PC-9 (cell line): ENCODE measurements around the gene SAMSN1. TPM values are rescaled to one million over a fixed set of nuclear protein-coding genes. Genes with fewer than 3 reads are reported as not detected.
"Not testable (repeated sequence)": the region's sequence is repeated elsewhere in the genome, so short reads cannot be mapped to it uniquely, and the experiment has no call there.

ENCODE experiments used
- BruUV-seq: library from RNA; stranded (reverse); fragments of 400-500 nt; replicated peaks from 2 replicates; lab custom pipeline; 2021; lab: Mats Ljungman, UMichigan
- CTCF ChIA-PET: fragments of 300-600 bp; sonication (Branson Sonifier 250); formaldehyde crosslinking; loops from one replicate; lab custom pipeline; 2022; ENCODE audit warnings: antibody characterized with exemption; lab: Charles Lee
- POLR2A ChIA-PET: fragments of 300-600 bp; sonication (Branson Sonifier 250); formaldehyde crosslinking; loops from one replicate; lab custom pipeline; 2022; ENCODE audit warnings: antibody characterized with exemption; ENCODE audit not compliant: unreplicated experiment; lab: Charles Lee
- DNase-seq, 2 experiments: peaks; one replicate each; pipeline versions ENCODE4 v3.0.0 to v3.0.0-alpha.2; 2015 to 2022; ENCODE audit warnings: mixed read lengths in 1 of 2
- H2AFZ ChIP-seq: fragments of 200-600 bp; sonication (generic); 2 replicates; pipeline ENCODE4 v1.8.1; 2017; ENCODE audit warnings: antibody characterized with exemption
- H3F3A ChIP-seq: fragments of 200-600 bp; sonication (generic); 2 replicates; pipeline ENCODE4 v1.8.1; 2017; ENCODE audit warnings: antibody characterized with exemption, mild to moderate bottlenecking, low read depth; ENCODE audit not compliant: insufficient read depth
- H3K27ac ChIP-seq: fragments of 200-600 bp; sonication (generic); 2 replicates; pipeline ENCODE4 v1.6.1; 2016; ENCODE audit warnings: mixed run types
- H3K27me3 ChIP-seq: fragments of 200-600 bp; sonication (generic); 2 replicates; pipeline ENCODE4 v1.6.1; 2016; ENCODE audit warnings: low read depth, mixed run types; ENCODE audit not compliant: insufficient read depth
- H3K36me3 ChIP-seq: fragments of 200-600 bp; sonication (generic); 2 replicates; pipeline ENCODE4 v1.6.1; 2016; ENCODE audit warnings: low read depth, mixed run types
- H3K4me1 ChIP-seq: fragments of 200-600 bp; sonication (generic); replicated peaks from 2 replicates; pipeline ENCODE4 v1.6.1; 2016; ENCODE audit warnings: mixed run types; ENCODE audit not compliant: insufficient read depth
- H3K4me2 ChIP-seq: fragments of 200-600 bp; sonication (generic); 2 replicates; pipeline ENCODE4 v1.6.1; 2017; ENCODE audit warnings: mixed run types
- H3K4me3 ChIP-seq: fragments of 200-600 bp; sonication (generic); 2 replicates; pipeline ENCODE4 v1.6.1; 2016; ENCODE audit warnings: mixed run types
- H3K79me2 ChIP-seq: fragments of 200-600 bp; sonication (generic); 2 replicates; pipeline ENCODE4 v1.6.1; 2017; ENCODE audit warnings: low read depth, mixed run types
- H3K9me2 ChIP-seq: fragments of 200-600 bp; sonication (generic); 2 replicates; pipeline ENCODE4 v1.8.1; 2017; ENCODE audit warnings: mild to moderate bottlenecking; ENCODE audit not compliant: insufficient read depth
- H3K9me3 ChIP-seq: fragments of 200-600 bp; sonication (generic); 2 replicates; pipeline ENCODE4 v1.8.1; 2016; ENCODE audit warnings: low read depth; ENCODE audit not compliant: insufficient read depth
- H4K20me1 ChIP-seq: fragments of 200-600 bp; sonication (generic); 2 replicates; pipeline ENCODE4 v1.8.1; 2017; ENCODE audit not compliant: insufficient read depth
- EZH2 ChIP-seq: fragments of 200-600 bp; sonication (generic); IDR thresholded peaks from 2 replicates; pipeline ENCODE4 v1.8.0; 2017; ENCODE audit warnings: antibody characterized with exemption, low read depth
- intact Hi-C: fragments of 100-400 bp; cut with micrococcal nuclease; formaldehyde crosslinking; loops from one replicate; pipeline ENCODE4 v1.10.0; 2022; ENCODE audit not compliant: unreplicated experiment
- total RNA-seq: library from RNA; stranded (reverse); gene quantifications from 2 replicates; pipeline ENCODE4 v1.2.3, GENCODE V29; 2021
- TF ChIP-seq, protein P1 (sequence below): fragments of 200-600 bp; sonication (generic); conservative IDR thresholded peaks from 2 replicates; pipeline ENCODE4 v1.6.1; 2017; ENCODE audit warnings: mixed run types, antibody characterized with exemption, mild to moderate bottlenecking, moderate library complexity

SAMSN1 gene
- total RNA-seq, 1 experiment from 2014 or later: 0.41 TPM

- Histone ChIP-seq H3K4me3 (no peak overlapping the region), H3K36me3 (no peaks in the 10 kb centered on the region), H3K9me3 (no peaks in the 10 kb centered on the region), H3K9me2 (no peaks in the 10 kb centered on the region), H3K27me3 (no peaks in the 10 kb centered on the region), H3F3A (no peaks in the 10 kb centered on the region), H3K4me1 (no peaks in the 10 kb centered on the region), H4K20me1 (no peaks in the 10 kb centered on the region), H3K4me2 (no peak overlapping the region), H3K27ac (no peak overlapping the region), H2AFZ (no peak overlapping the region), H3K79me2 (no peaks in the 10 kb centered on the region)
- CTCF ChIA-PET: no interaction called here
- DNase-seq: no peak
- intact Hi-C loops: no loop called here
- POLR2A ChIA-PET: no interaction called here
- TF ChIP-seq, protein P1, sequence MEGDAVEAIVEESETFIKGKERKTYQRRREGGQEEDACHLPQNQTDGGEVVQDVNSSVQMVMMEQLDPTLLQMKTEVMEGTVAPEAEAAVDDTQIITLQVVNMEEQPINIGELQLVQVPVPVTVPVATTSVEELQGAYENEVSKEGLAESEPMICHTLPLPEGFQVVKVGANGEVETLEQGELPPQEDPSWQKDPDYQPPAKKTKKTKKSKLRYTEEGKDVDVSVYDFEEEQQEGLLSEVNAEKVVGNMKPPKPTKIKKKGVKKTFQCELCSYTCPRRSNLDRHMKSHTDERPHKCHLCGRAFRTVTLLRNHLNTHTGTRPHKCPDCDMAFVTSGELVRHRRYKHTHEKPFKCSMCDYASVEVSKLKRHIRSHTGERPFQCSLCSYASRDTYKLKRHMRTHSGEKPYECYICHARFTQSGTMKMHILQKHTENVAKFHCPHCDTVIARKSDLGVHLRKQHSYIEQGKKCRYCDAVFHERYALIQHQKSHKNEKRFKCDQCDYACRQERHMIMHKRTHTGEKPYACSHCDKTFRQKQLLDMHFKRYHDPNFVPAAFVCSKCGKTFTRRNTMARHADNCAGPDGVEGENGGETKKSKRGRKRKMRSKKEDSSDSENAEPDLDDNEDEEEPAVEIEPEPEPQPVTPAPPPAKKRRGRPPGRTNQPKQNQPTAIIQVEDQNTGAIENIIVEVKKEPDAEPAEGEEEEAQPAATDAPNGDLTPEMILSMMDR: no peak
- no peak for TF ChIP-seq EZH2
- no TSS peak for BruUV-seq
These were observed 4.0 kb upstream of the SAMSN1 start for GRCh38 chr21:14550135-14550534.

- Histone ChIP-seq H3K79me2 (no peaks in the 10 kb centered on the region), H3K9me2 (no peaks in the 10 kb centered on the region), H3K27me3 (no peaks in the 10 kb centered on the region), H4K20me1 (no peaks in the 10 kb centered on the region), H3K4me2 (no peak overlapping the region), H3F3A (no peaks in the 10 kb centered on the region), H3K27ac (no peak overlapping the region), H3K4me3 (no peak overlapping the region), H3K36me3 (no peaks in the 10 kb centered on the region), H2AFZ (no peak overlapping the region), H3K9me3 (no peaks in the 10 kb centered on the region), H3K4me1 (no peaks in the 10 kb centered on the region)
- TF ChIP-seq EZH2: no peak
- TF ChIP-seq, protein P1: no peak
- POLR2A ChIA-PET: interaction anchor here (0.5 kb wide), 1 partner anchor 300 kb away, joined by 3 read pairs; no protein-coding TSS in a partner anchor
- DNase-seq: no peak
- CTCF ChIA-PET: no interaction called here
- BruUV-seq: no TSS peak
- intact Hi-C loops: no loop called here
These were observed 2.7 kb upstream of the SAMSN1 start for GRCh38 chr21:14548779-14549178.

DNA sequence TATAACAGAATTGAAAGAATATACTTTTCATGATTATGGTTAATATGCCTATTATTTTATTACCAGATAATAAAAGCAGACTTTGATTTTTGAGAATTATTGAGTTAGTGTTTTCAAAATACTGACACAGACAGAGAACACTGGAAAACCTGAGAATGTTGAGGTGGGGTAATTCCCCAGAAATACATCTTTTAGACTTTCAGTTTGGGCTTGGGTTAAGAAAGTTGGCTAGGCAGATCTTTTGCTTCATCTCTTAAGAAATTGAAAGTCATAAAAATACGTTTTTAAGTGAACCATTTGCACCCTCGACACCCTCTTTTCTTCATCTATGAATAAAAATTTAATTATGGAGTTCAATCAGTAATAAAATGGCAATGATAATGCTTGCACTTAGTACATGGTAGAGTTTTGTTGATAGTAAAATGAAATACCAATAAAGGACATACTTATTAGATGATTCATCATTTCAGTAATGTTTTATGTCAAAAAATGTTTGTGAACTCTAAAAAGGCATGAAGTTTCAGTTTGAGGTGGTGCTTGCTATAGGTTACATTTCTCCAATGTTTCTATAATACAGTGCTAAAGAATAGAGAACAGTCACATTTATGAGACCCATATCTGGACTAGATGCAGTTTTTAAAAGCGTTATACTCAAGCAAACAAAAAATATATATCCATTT, 1.9 kb upstream of the SAMSN1 start:
- Histone ChIP-seq H3K4me1 (no peaks in the 10 kb centered on the region), H3K36me3 (no peaks in the 10 kb centered on the region), H3F3A (no peaks in the 10 kb centered on the region), H3K27me3 (no peaks in the 10 kb centered on the region), H3K9me2 (no peaks in the 10 kb centered on the region), H3K27ac (no peak overlapping the region), H4K20me1 (no peaks in the 10 kb centered on the region), H2AFZ (no peak overlapping the region), H3K4me3 (no peak overlapping the region), H3K4me2 (no peak overlapping the region), H3K9me3 (no peaks in the 10 kb centered on the region), H3K79me2 (no peaks in the 10 kb centered on the region)
- TF ChIP-seq EZH2: no peak
- TF ChIP-seq, protein P1: no peak
- BruUV-seq: no TSS peak
- POLR2A ChIA-PET: no interaction called here
- no peak for DNase-seq
- CTCF ChIA-PET: no interaction called here
- intact Hi-C loops: no loop called here

DNA sequence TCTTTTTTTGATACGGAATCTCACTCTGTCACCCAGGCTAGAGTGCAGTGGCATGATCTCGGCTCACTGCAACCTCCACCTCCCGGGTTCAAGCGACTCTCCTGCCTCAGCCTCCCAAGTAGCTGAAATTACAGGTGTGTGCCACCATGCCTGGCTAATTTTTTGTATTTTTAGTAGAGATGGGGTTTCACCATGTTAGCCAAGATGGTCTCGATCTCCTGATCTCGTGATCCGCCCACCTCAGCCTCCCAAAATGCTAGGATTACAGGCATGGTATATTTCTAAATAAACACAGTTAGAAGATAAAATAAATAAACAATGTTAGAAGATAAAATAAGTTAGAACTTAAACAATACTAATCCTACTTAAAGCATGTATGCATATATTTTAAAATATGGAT, 604 bp upstream of the SAMSN1 start:
- H3K27ac ChIP-seq, POLR2A ChIA-PET, H3F3A ChIP-seq, CTCF ChIA-PET, H3K79me2 ChIP-seq, H3K4me2 ChIP-seq, H3K36me3 ChIP-seq, H3K4me3 ChIP-seq, H2AFZ ChIP-seq, BruUV-seq, intact Hi-C loops, H4K20me1 ChIP-seq, H3K27me3 ChIP-seq, H3K9me2 ChIP-seq, DNase-seq, H3K4me1 ChIP-seq, H3K9me3 ChIP-seq: not testable (repeated sequence)
